H54 (cell line): ENCODE results near the gene SSR3.
A peak's percentile ranks its signal among the peaks of the same experiment; 100 is the strongest.

ENCODE experiments used
- DNase-seq: peaks from one replicate; pipeline ENCODE4 v3.0.0; 2011; ENCODE audit warnings: low spot score, mixed read lengths; ENCODE audit not compliant: insufficient read length
- FAIRE-seq: peaks from 3 replicates; lab custom pipeline; 2011; peaks lifted over from hg19 to GRCh38; lab: Jason Lieb, UNC
- POLR2A ChIP-seq: IDR thresholded peaks from 2 replicates; pipeline ENCODE4 v1.6.1; 2011; ENCODE audit warnings: low read depth, mild to moderate bottlenecking, low read length

Gene SSR3

GRCh38 chr3:156511987-156512677 is 42.8 kb downstream of the SSR3 start:
- DNase-seq (no peak), FAIRE-seq (peak; percentile 30)
- TF ChIP-seq POLR2A: no peak

- no peak for TF ChIP-seq POLR2A
- peak; percentile 20 for DNase-seq
- FAIRE-seq: peak; percentile 94
Measured at GRCh38 chr3:156509189-156510174, 45.4 kb downstream of the SSR3 start.

GRCh38 chr3:156507285-156507684 is 47.6 kb downstream of the SSR3 start:
- no peak for DNase-seq
- no peak for FAIRE-seq
- TF ChIP-seq POLR2A: no peak

- no peak for FAIRE-seq
Measured at GRCh38 chr3:156498307-156498706, 56.6 kb downstream of the SSR3 start.

GRCh38 chr3:156497326-156497725 is 57.6 kb downstream of the SSR3 start:
- TF ChIP-seq POLR2A: no peak
- no peak for FAIRE-seq
- no peak for DNase-seq

More at GRCh38 chr3:156498307-156498706, 56.6 kb downstream of the SSR3 start:
- TF ChIP-seq POLR2A: no peak
- no peak for DNase-seq

GRCh38 chr3:156495816-156496215 is 59.1 kb downstream of the SSR3 start:
- no peak for FAIRE-seq
- no peak for DNase-seq
- no peak for TF ChIP-seq POLR2A

- DNase-seq: no peak
- TF ChIP-seq POLR2A: no peak
- no peak for FAIRE-seq
Measured at GRCh38 chr3:156493887-156494286, 61.0 kb downstream of the SSR3 start.

GRCh38 chr3:156492801-156493261 is 62.1 kb downstream of the SSR3 start:
- FAIRE-seq (peak; percentile 33), DNase-seq (no peak)
- TF ChIP-seq POLR2A: no peak

- DNase-seq (no peak), FAIRE-seq (no peak)
- TF ChIP-seq POLR2A: no peak
Measured at GRCh38 chr3:156491192-156491591, 63.7 kb downstream of the SSR3 start.
